Frontal cortex (tissue), 1 donor: Measurements from ENCODE around the gene TAF7. TPM values are rescaled to one million over a fixed set of nuclear protein-coding genes. Genes with fewer than 3 reads are reported as not detected.

Experiments
- total RNA-seq: library from RNA; depleted of rRNA; stranded (reverse); fragments of >200 nt; gene quantifications from one replicate; pipeline ENCODE4 v1.2.3, GENCODE V29; 2014

Gene TAF7
- total RNA-seq, 1 donor from 2014 or later, result 119 TPM

Other genes starting within 250 kb of the TAF7 start
- gene PCDHB2, start 226.2 kb downstream of the TAF7 start, total RNA-seq, result 13.0 TPM
- gene PCDHB3, start 220.3 kb downstream of the TAF7 start, total RNA-seq, result 11.0 TPM
- gene PCDHB4, start 199.0 kb downstream of the TAF7 start, total RNA-seq, result 4.5 TPM
- 7.3 TPM for gene PCDHB5, start 185.6 kb downstream of the TAF7 start, total RNA-seq
- gene PCDHB6, start 170.7 kb downstream of the TAF7 start, total RNA-seq, result 3.3 TPM
- 9.8 TPM for gene PCDHB7, start 148.1 kb downstream of the TAF7 start, total RNA-seq
- 7.7 TPM for gene PCDHB8, start 143.0 kb downstream of the TAF7 start, total RNA-seq
- gene PCDHB16, start 138.4 kb downstream of the TAF7 start, total RNA-seq, result 5.3 TPM
- 4.9 TPM for gene PCDHB9, start 133.6 kb downstream of the TAF7 start, total RNA-seq
- 13.9 TPM for gene PCDHB10, start 128.4 kb downstream of the TAF7 start, total RNA-seq
- gene PCDHB11, start 121.2 kb downstream of the TAF7 start, total RNA-seq, result 13.0 TPM
- 12.6 TPM for gene PCDHB12, start 112.1 kb downstream of the TAF7 start, total RNA-seq
- 6.1 TPM for gene PCDHB13, start 106.9 kb downstream of the TAF7 start, total RNA-seq
- gene PCDHB14, start 97.4 kb downstream of the TAF7 start, total RNA-seq, result 12.6 TPM
- gene PCDHB15, start 75.4 kb downstream of the TAF7 start, total RNA-seq, result 18.3 TPM
- not detected for gene SLC25A2, start 16.7 kb downstream of the TAF7 start, total RNA-seq
- 3.3 TPM for gene PCDHGA1, start 9.7 kb upstream of the TAF7 start, total RNA-seq
- 4.5 TPM for gene PCDHGA2, start 18.0 kb upstream of the TAF7 start, total RNA-seq
- gene PCDHGA3, start 23.0 kb upstream of the TAF7 start, total RNA-seq, result 4.1 TPM
- 6.1 TPM for gene PCDHGB1, start 29.3 kb upstream of the TAF7 start, total RNA-seq
- 5.7 TPM for gene PCDHGA4, start 34.2 kb upstream of the TAF7 start, total RNA-seq
- gene PCDHGB2, start 39.2 kb upstream of the TAF7 start, total RNA-seq, result 6.1 TPM
- gene PCDHGA5, start 43.4 kb upstream of the TAF7 start, total RNA-seq, result 5.7 TPM
- gene PCDHGB3, start 49.5 kb upstream of the TAF7 start, total RNA-seq, result 8.2 TPM
- gene PCDHGA6, start 53.1 kb upstream of the TAF7 start, total RNA-seq, result 9.0 TPM
- 4.9 TPM for gene PCDHGA7, start 62.0 kb upstream of the TAF7 start, total RNA-seq
- 8.6 TPM for gene PCDHGB4, start 66.9 kb upstream of the TAF7 start, total RNA-seq
- 5.7 TPM for gene PCDHGA8, start 71.8 kb upstream of the TAF7 start, total RNA-seq
- 13.0 TPM for gene PCDHGB5, start 77.2 kb upstream of the TAF7 start, total RNA-seq
- 6.9 TPM for gene PCDHGA9, start 82.0 kb upstream of the TAF7 start, total RNA-seq
- gene PCDHGB6, start 87.2 kb upstream of the TAF7 start, total RNA-seq, result 9.8 TPM
- gene PCDHGA10, start 92.2 kb upstream of the TAF7 start, total RNA-seq, result 9.8 TPM
- 10.6 TPM for gene PCDHGB7, start 96.9 kb upstream of the TAF7 start, total RNA-seq
- gene PCDHGA11, start 100.3 kb upstream of the TAF7 start, total RNA-seq, result 10.6 TPM
- gene PCDHGA12, start 109.7 kb upstream of the TAF7 start, total RNA-seq, result 3.7 TPM
- 20.8 TPM for gene PCDHGC3, start 155.2 kb upstream of the TAF7 start, total RNA-seq
- 65.2 TPM for gene PCDHGC4, start 164.2 kb upstream of the TAF7 start, total RNA-seq
- gene PCDHGC5, start 168.3 kb upstream of the TAF7 start, total RNA-seq, result 4.9 TPM